ENCODE results near the gene AGTRAP. TPM values are rescaled to one million over a fixed set of nuclear protein-coding genes. Genes with fewer than 3 reads are reported as not detected.

The AGTRAP gene
- total RNA-seq, 1 donor from 2014 or later = 49.4 TPM

GRCh38 chr1:11769274-11769673, 33.3 kb downstream of the AGTRAP start:
- H3K36me3 ChIP-seq = no peaks in the 10 kb centered on the region
- no peak for DNase-seq (ENCODE audit: extremely low spot score in 2 of 2)
- H3K4me3 ChIP-seq = no peak overlapping the region
- no peaks in the 10 kb centered on the region for H3K27me3 ChIP-seq
- H3K9me3 ChIP-seq = no peaks in the 10 kb centered on the region
- no peaks in the 10 kb centered on the region for H3K4me1 ChIP-seq
- TF ChIP-seq POLR2AphosphoS5 (IDR thresholded peaks at IDR 0.05; ENCODE audit: insufficient read depth in 1 of 2, low read depth in 1 of 2) (no peak), POLR2A (IDR thresholded peaks at IDR 0.05) (no peak), CTCF (IDR thresholded peaks at IDR 0.05) (no peak)
- no peak overlapping the region for H3K27ac ChIP-seq
- intact Hi-C loops (cut with DNase I) = no loop called here

- Histone ChIP-seq H3K4me1 (no peaks in the 10 kb centered on the region), H3K9me3 (no peaks in the 10 kb centered on the region), H3K4me3 (no peak overlapping the region), H3K36me3 (no peaks in the 10 kb centered on the region), H3K27me3 (no peaks in the 10 kb centered on the region), H3K27ac (no peak overlapping the region)
- DNase-seq (ENCODE audit: extremely low spot score in 2 of 2) = no peak
- no peak for TF ChIP-seq POLR2AphosphoS5 (IDR thresholded peaks at IDR 0.05; ENCODE audit: insufficient read depth in 1 of 2, low read depth in 1 of 2)
- no peak for TF ChIP-seq CTCF (IDR thresholded peaks at IDR 0.05)
- TF ChIP-seq POLR2A (IDR thresholded peaks at IDR 0.05) = no peak
- intact Hi-C loops (cut with DNase I) = no loop called here
These were observed 34.1 kb downstream of the AGTRAP start for GRCh38 chr1:11770011-11770410.

GRCh38 chr1:11771481-11772043, 35.6 kb downstream of the AGTRAP start:
- TF ChIP-seq POLR2AphosphoS5 (IDR thresholded peaks at IDR 0.05; ENCODE audit: insufficient read depth in 1 of 2, low read depth in 1 of 2) (no peak), POLR2A (IDR thresholded peaks at IDR 0.05) (no peak), CTCF (IDR thresholded peaks at IDR 0.05) (no peak)
- no peaks in the 10 kb centered on the region for H3K36me3 ChIP-seq
- H3K4me3 ChIP-seq = no peak overlapping the region
- intact Hi-C loops (cut with DNase I) = no loop called here
- no peak for DNase-seq (ENCODE audit: extremely low spot score in 2 of 2)
- H3K27me3 ChIP-seq = no peaks in the 10 kb centered on the region
- no peaks in the 10 kb centered on the region for H3K4me1 ChIP-seq
- no peaks in the 10 kb centered on the region for H3K9me3 ChIP-seq
- H3K27ac ChIP-seq = no peak overlapping the region

- Histone ChIP-seq H3K36me3 (no peaks in the 10 kb centered on the region), H3K4me1 (no peaks in the 10 kb centered on the region), H3K27me3 (no peaks in the 10 kb centered on the region), H3K27ac (no peak overlapping the region), H3K9me3 (no peaks in the 10 kb centered on the region), H3K4me3 (no peak overlapping the region)
- no peak for TF ChIP-seq POLR2A (IDR thresholded peaks at IDR 0.05)
- no peak for TF ChIP-seq CTCF (IDR thresholded peaks at IDR 0.05)
- TF ChIP-seq POLR2AphosphoS5 (IDR thresholded peaks at IDR 0.05; ENCODE audit: insufficient read depth in 1 of 2, low read depth in 1 of 2) = no peak
- intact Hi-C loops (cut with DNase I) = no loop called here
- DNase-seq (ENCODE audit: extremely low spot score in 2 of 2) = no peak
These were observed 36.5 kb downstream of the AGTRAP start for GRCh38 chr1:11772458-11772857.

- H3K9me3 ChIP-seq = no peaks in the 10 kb centered on the region
- no peak overlapping the region for H3K4me3 ChIP-seq
- no peaks in the 10 kb centered on the region for H3K27me3 ChIP-seq
- H3K36me3 ChIP-seq = no peaks in the 10 kb centered on the region
- no peak overlapping the region for H3K27ac ChIP-seq
- TF ChIP-seq POLR2A (IDR thresholded peaks at IDR 0.05) (no peak), CTCF (IDR thresholded peaks at IDR 0.05) (no peak), POLR2AphosphoS5 (IDR thresholded peaks at IDR 0.05; ENCODE audit: insufficient read depth in 1 of 2, low read depth in 1 of 2) (no peak)
- no peaks in the 10 kb centered on the region for H3K4me1 ChIP-seq
- intact Hi-C loops (cut with DNase I) = no loop called here
- DNase-seq (ENCODE audit: extremely low spot score in 2 of 2) = no peak
These were observed 38.8 kb downstream of the AGTRAP start for GRCh38 chr1:11774753-11775152.
